Stimulated activated CD4-positive, alpha-beta T cell treated with anti-CD3 and anti-CD28 coated beads, Interleukin-2, amount 100 ng/mL, for 4 hours (primary cell): Measurements from ENCODE around the gene MBL2.

ENCODE experiments used
- DNase-seq: peaks from one replicate; pipeline ENCODE4 v3.0.0-alpha.2; 2020; ENCODE audit warnings: low read depth

The MBL2 gene

GRCh38 chr10:52740155-52740549 lies 32.4 kb downstream of the MBL2 start:
- DNase-seq, result no peak

GRCh38 chr10:52739380-52740154 lies 33.0 kb downstream of the MBL2 start:
- no peak for DNase-seq

DNA sequence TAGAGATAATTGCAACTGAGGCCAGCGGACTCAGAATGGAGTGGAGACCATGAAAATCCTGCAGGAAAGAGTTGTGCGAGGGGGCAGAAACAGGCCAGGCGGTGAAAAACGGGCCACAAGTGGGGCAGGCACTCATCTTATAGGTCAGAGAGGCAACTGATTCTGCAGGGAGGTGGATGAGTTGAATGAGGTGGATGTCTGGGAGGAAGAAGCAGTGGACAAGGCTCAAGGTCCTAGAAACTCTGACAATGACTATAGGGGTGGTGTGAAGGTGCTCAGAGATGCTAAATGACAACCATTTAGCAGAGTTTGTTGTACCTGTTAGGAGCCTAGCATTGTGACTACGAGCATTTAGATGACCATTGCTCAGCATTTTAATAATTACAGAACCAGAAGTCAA lies 33.6 kb downstream of the MBL2 start:
- DNase-seq, result no peak

- no peak for DNase-seq
These were observed 43.1 kb downstream of the MBL2 start for GRCh38 chr10:52729271-52730104.

- no peak for DNase-seq
These were observed 52.6 kb downstream of the MBL2 start for GRCh38 chr10:52720018-52720417.
